Esophagus muscularis mucosa (tissue), 4 donors: ENCODE data around the gene JPH2. TPM values are rescaled to one million over a fixed set of nuclear protein-coding genes. Genes with fewer than 3 reads are reported as not detected.
"Not testable (repeated sequence)": the region's sequence is repeated elsewhere in the genome, so short reads cannot be mapped to it uniquely, and the experiment has no call there.

Experiments used
- DNase-seq: peaks from one replicate; pipeline ENCODE4 v3.0.0-alpha.2; 2017; ENCODE audit errors: extremely low spot score
- H3K27ac ChIP-seq, 4 donors: fragments of 200-600 bp; sonication (generic); replicated peaks in 1 of 4; 1 replicate in 3 of 4; 2 replicates in 1 of 4; pipeline ENCODE4 v1.5.1; 2016 to 2019; ENCODE audit warnings: mild to moderate bottlenecking in 1 of 4
- H3K27me3 ChIP-seq, 4 donors: fragments of 200-600 bp; sonication (generic); one replicate each; pipeline versions ENCODE4 v1.5.1 to v1.6.0; 2016 to 2019
- H3K36me3 ChIP-seq, 4 donors: fragments of 200-600 bp; sonication (generic); one replicate each; pipeline ENCODE4 v1.5.1; 2016 to 2019
- H3K4me1 ChIP-seq, 4 donors: fragments of 200-600 bp; sonication (generic); one replicate each; pipeline ENCODE4 v1.5.1; 2016 to 2019
- H3K4me3 ChIP-seq, 4 donors: fragments of 200-600 bp; sonication (generic); 1 replicate in 2 of 4; 2 replicates in 2 of 4; pipeline ENCODE4 v1.5.1; 2016 to 2019; ENCODE audit warnings: mild to moderate bottlenecking in 4 of 4, moderate library complexity in 1 of 4
- H3K9me3 ChIP-seq, 4 donors: fragments of 200-600 bp; sonication (generic); 1 replicate in 3 of 4; 2 replicates in 1 of 4; pipeline ENCODE4 v1.5.1; 2016 to 2019
- EP300 ChIP-seq: sonication (generic); formaldehyde crosslinking; IDR thresholded peaks from one replicate; pipeline ENCODE4 v1.6.1; 2017; ENCODE audit warnings: antibody characterized with exemption
- POLR2A ChIP-seq: fragments of 450-650 bp; IDR thresholded peaks from one replicate; pipeline ENCODE4 v1.6.1; 2017; ENCODE audit warnings: antibody characterized with exemption, moderate library complexity, mild to moderate bottlenecking, low read depth
- POLR2AphosphoS5 ChIP-seq, 2 donors: sonication (generic); formaldehyde crosslinking; IDR thresholded peaks; one replicate each; pipeline ENCODE4 v1.6.1; 2017; ENCODE audit warnings: antibody characterized with exemption in 2 of 2
- WGBS: methylation state at CpG from one replicate; pipeline ENCODE4 v1.1.5; 2018; 5-methylcytosine and 5-hydroxymethylcytosine counted together
- intact Hi-C: fragments of 100-400 bp; cut with DNase I; formaldehyde crosslinking; loops from one replicate; pipeline ENCODE4 v1.15.1; 2023
- total RNA-seq, 4 donors: library from RNA; depleted of rRNA; stranded (reverse); fragments of >200 nt; gene quantifications; one replicate each; pipeline versions ENCODE4 v1.1.0 to v1.2.1, GENCODE V29; 2016
- TF ChIP-seq, protein P1 (sequence below), 3 experiments: fragments of 200-600 bp in 2 of 3; fragments of 450-650 bp in 1 of 3; sonication (generic) in 2 of 3; IDR thresholded peaks; one replicate each; pipeline ENCODE4 v1.5.1; 2017 to 2019; ENCODE audit warnings: antibody characterized with exemption in 3 of 3, mild to moderate bottlenecking in 2 of 3, moderate library complexity in 1 of 3

JPH2 gene
- total RNA-seq, 4 donors from 2014 or later, result 187 to 441 (median 295) TPM

DNA sequence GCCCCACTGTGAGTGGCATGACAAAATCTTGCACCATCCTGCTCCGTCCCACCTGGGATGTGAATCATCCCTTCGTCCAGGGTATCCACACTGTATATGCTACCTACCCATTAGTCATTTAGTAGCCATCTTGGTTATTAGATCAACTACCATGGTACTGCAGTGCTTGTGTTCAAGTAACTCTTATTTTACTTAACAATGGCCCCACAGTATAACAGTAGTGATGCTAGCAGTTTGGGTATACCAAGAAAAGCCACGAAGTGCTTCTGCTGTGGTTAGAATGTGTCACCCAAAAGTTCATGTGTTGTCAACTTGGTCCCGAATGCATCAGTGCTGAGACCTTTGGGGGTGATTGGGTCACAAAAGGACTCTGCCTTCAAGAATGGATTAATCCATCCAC lies 11.9 kb upstream of the JPH2 start:
- DNase-seq, result no peak
- no peaks in the 10 kb centered on the region for H3K27me3 ChIP-seq
- no peaks in the 10 kb centered on the region for H3K9me3 ChIP-seq
- 87% methylated on average over 4 of the region's 4 CpGs for WGBS
- H3K36me3 ChIP-seq, result peaks cover 25 to 75% (median 57%) of the 10 kb centered on the region in 4 donors
- peak overlapping the region in 1 of 4 donors; percentile 99 for H3K27ac ChIP-seq
- intact Hi-C loops, result loop anchor here (5.0 kb wide), 1 partner anchor 447 kb away; no protein-coding TSS in a partner anchor
- H3K4me1 ChIP-seq, result peaks cover 38 to 53% (median 52%) of the 10 kb centered on the region in 4 donors
- TF ChIP-seq POLR2AphosphoS5 (IDR thresholded peaks at IDR 0.05) (no peak), POLR2A (no peak), EP300 (no peak)
- TF ChIP-seq, protein P1, sequence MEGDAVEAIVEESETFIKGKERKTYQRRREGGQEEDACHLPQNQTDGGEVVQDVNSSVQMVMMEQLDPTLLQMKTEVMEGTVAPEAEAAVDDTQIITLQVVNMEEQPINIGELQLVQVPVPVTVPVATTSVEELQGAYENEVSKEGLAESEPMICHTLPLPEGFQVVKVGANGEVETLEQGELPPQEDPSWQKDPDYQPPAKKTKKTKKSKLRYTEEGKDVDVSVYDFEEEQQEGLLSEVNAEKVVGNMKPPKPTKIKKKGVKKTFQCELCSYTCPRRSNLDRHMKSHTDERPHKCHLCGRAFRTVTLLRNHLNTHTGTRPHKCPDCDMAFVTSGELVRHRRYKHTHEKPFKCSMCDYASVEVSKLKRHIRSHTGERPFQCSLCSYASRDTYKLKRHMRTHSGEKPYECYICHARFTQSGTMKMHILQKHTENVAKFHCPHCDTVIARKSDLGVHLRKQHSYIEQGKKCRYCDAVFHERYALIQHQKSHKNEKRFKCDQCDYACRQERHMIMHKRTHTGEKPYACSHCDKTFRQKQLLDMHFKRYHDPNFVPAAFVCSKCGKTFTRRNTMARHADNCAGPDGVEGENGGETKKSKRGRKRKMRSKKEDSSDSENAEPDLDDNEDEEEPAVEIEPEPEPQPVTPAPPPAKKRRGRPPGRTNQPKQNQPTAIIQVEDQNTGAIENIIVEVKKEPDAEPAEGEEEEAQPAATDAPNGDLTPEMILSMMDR (IDR thresholded peaks at IDR 0.05), result no peak
- H3K4me3 ChIP-seq, result no peak overlapping the region

DNA sequence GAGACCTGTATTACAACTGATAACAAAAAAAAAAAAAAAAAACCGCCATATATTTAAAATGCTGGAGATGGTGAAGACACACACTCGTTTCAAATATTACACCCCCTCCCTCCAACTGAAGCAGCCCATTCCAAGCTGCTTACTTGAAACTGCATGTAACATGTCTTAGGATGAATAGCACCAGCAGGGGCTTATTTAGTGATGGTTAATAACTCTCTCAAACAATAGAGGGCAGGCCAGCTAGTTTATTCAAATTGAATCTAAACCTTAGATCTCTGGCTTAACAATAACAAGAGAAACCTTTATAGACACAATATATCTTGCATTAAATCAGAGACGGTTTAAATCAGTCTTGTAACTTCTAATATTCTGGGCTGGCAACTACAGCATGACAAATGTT lies 9.3 kb upstream of the JPH2 start:
- 66% methylated on average over 3 of the region's 3 CpGs for WGBS
- intact Hi-C loops, result loop anchor here (5.0 kb wide), 1 partner anchor 444 kb away; no protein-coding TSS in a partner anchor
- no peak for DNase-seq
- Histone ChIP-seq H3K36me3 (peaks cover 25 to 58% (median 44%) of the 10 kb centered on the region in 4 donors), H3K9me3 (no peaks in the 10 kb centered on the region), H3K27ac (no peak overlapping the region), H3K4me3 (no peak overlapping the region), H3K27me3 (no peaks in the 10 kb centered on the region), H3K4me1 (peaks cover 16 to 32% (median 28%) of the 10 kb centered on the region in 4 donors)
- no peak for TF ChIP-seq EP300
- TF ChIP-seq, protein P1 (IDR thresholded peaks at IDR 0.05), result peak in 1 of 3 experiments; percentile 6

DNA sequence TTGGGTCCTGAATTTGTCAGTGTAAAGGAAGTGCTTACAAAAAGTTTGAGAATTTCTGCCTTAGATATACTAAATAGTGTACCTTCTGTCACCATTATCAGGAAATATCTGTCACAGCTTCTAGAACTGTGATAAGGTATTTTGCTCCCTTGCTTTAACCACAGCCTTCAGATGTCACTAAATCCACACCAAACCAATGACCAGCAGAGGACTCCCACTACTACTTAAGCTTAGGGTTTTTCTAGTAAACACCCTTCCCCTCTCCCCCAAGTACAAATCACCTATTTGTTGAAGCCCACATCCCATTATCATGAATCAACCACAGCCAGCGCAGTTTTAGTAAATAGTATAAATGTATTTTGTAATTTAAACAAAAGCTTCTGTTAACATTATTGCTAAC lies 8.6 kb upstream of the JPH2 start:
- WGBS, result 91% methylated on average over 1 of the region's 1 CpG
- H3K9me3 ChIP-seq, result no peaks in the 10 kb centered on the region
- peaks cover 25 to 52% (median 39%) of the 10 kb centered on the region in 4 donors for H3K36me3 ChIP-seq
- TF ChIP-seq EP300 (no peak), POLR2A (no peak), POLR2AphosphoS5 (IDR thresholded peaks at IDR 0.05) (no peak)
- TF ChIP-seq, protein P1 (IDR thresholded peaks at IDR 0.05), result no peak
- H3K27ac ChIP-seq, result no peak overlapping the region
- H3K4me1 ChIP-seq, result peaks cover 9 to 26% (median 22%) of the 10 kb centered on the region in 4 donors
- DNase-seq, result no peak
- intact Hi-C loops, result loop anchor here (5.0 kb wide), 1 partner anchor 443 kb away; no protein-coding TSS in a partner anchor
- no peak overlapping the region for H3K4me3 ChIP-seq
- no peaks in the 10 kb centered on the region for H3K27me3 ChIP-seq

DNA sequence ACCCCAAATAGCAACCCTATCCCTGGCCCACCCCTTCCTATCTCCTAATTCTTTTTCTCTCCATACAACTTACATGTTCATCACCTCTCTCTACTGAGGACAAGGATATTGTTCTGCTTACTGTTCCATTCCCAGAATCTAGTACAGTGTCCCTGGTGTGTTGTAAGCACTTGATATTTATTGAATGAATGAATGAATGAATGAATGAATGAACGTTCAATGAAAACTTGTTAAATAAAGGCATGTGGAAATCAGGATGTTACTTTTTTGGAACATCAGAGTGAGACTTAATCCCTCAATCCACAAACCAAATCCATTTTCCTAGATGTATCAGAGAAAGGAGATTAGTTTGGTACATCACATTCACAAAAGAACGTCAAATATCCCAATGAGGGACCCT lies 6.8 kb upstream of the JPH2 start:
- H3K36me3 ChIP-seq, result peaks cover 17 to 34% (median 26%) of the 10 kb centered on the region in 4 donors
- intact Hi-C loops, result no loop called here
- no peak overlapping the region for H3K4me3 ChIP-seq
- no peak overlapping the region for H3K27ac ChIP-seq
- H3K27me3 ChIP-seq, result no peaks in the 10 kb centered on the region
- peaks cover 7 to 30% (median 22%) of the 10 kb centered on the region in 4 donors for H3K4me1 ChIP-seq
- H3K9me3 ChIP-seq, result no peaks in the 10 kb centered on the region
- WGBS, result 79% methylated on average over 2 of the region's 2 CpGs
- no peak for DNase-seq
- no peak for TF ChIP-seq POLR2A
- TF ChIP-seq, protein P1 (IDR thresholded peaks at IDR 0.05), result no peak

DNA sequence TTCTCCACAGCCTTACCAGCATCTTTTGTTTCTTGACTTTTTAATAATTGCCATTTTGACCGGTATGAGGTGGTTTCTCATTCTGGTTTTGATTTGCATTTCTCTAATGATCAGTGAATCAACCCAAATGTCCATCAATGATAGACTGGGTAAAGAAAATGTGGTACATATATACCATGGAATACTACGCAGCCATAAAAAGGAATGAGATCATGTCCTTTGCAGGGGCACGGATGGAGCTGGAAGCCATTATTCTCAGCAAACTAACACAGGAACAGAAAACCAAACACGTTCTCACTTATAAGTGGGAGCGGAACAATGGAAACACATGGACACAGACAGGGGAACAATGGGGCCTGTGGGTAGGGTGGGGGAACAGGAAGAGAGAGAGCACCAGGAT lies 4.7 kb upstream of the JPH2 start:
- 92% methylated on average over 5 of the region's 5 CpGs for WGBS
- not testable (repeated sequence) for H3K27ac ChIP-seq, DNase-seq, H3K4me3 ChIP-seq, H3K9me3 ChIP-seq, H3K27me3 ChIP-seq
- intact Hi-C loops, result loop anchor here (2.0 kb wide), 1 partner anchor 75 kb away; no protein-coding TSS in a partner anchor
- peaks cover 18 to 46% (median 36%) of the 10 kb centered on the region in 4 donors for H3K4me1 ChIP-seq
- H3K36me3 ChIP-seq, result peaks cover 4 to 12% (median 8%) of the 10 kb centered on the region in 4 donors
